Uterus (tissue), 4 donors: ENCODE results near the gene TNFAIP8L1. TPM values are rescaled to one million over a fixed set of nuclear protein-coding genes. Genes with fewer than 3 reads are reported as not detected.
"Not testable (repeated sequence)": the region's sequence is repeated elsewhere in the genome, so short reads cannot be mapped to it uniquely, and the experiment has no call there.

Source experiments
- DNase-seq, 2 donors: peaks; one replicate each; pipeline ENCODE4 v3.0.0-alpha.2; 2019 to 2020
- H3K27ac ChIP-seq, 2 donors: fragments of 200-600 bp; sonication (generic); 1 replicate in 1 of 2; 2 replicates in 1 of 2; pipeline ENCODE4 v1.5.1; 2016 to 2018
- H3K27me3 ChIP-seq, 2 donors: fragments of 200-600 bp; sonication (generic); one replicate each; pipeline ENCODE4 v1.5.1; 2018 to 2019; ENCODE audit warnings: control low read depth in 1 of 2
- H3K36me3 ChIP-seq, 2 donors: fragments of 200-600 bp; sonication (generic); one replicate each; pipeline ENCODE4 v1.5.1; 2019; ENCODE audit warnings: control low read depth in 1 of 2
- H3K4me1 ChIP-seq, 2 donors: fragments of 200-600 bp; sonication (generic); one replicate each; pipeline ENCODE4 v1.5.1; 2018 to 2019; ENCODE audit warnings: control low read depth in 1 of 2
- H3K4me3 ChIP-seq, 2 donors: fragments of 200-600 bp; sonication (generic); 1 replicate in 1 of 2; 2 replicates in 1 of 2; pipeline ENCODE4 v1.5.1; 2018 to 2019; ENCODE audit warnings: mild to moderate bottlenecking in 1 of 2
- H3K9me3 ChIP-seq, 2 donors: fragments of 200-600 bp; sonication (generic); one replicate each; pipeline ENCODE4 v1.5.1; 2019; ENCODE audit warnings: control low read depth in 1 of 2
- CTCF ChIP-seq, 4 experiments: fragments of 200-600 bp in 2 of 4; fragments of 450-650 bp in 2 of 4; sonication (generic) in 2 of 4; IDR thresholded peaks; one replicate each; pipeline ENCODE4 v1.5.1; 2016 to 2019; ENCODE audit warnings: antibody characterized with exemption in 4 of 4, mild to moderate bottlenecking in 2 of 4, moderate library complexity in 1 of 4
- POLR2A ChIP-seq, 2 donors: fragments of 450-650 bp; IDR thresholded peaks; one replicate each; pipeline ENCODE4 v1.6.1; 2016; ENCODE audit warnings: antibody characterized with exemption in 2 of 2, mild to moderate bottlenecking in 1 of 2, moderate library complexity in 1 of 2
- intact Hi-C: fragments of 100-400 bp; cut with DNase I; formaldehyde crosslinking; loops from one replicate; pipeline ENCODE4 v1.15.1; 2023; ENCODE audit warnings: low total_unique reads
- total RNA-seq, 4 donors: library from RNA; depleted of rRNA in 3 of 4; stranded (reverse); fragments of >200 nt in 3 of 4; gene quantifications; one replicate each; pipeline versions ENCODE4 v1.1.0 to v1.2.4, GENCODE V29; 2014 to 2023
- donor health status: DM: yes; HTN: yes; CAD: no.

TNFAIP8L1 gene
- total RNA-seq, 4 donors from 2014 or later, result 0.77 to 20.6 (median 9.1) TPM

GRCh38 chr19:4593409-4593851 lies 45.9 kb upstream of the TNFAIP8L1 start:
- Histone ChIP-seq H3K27ac (no peak overlapping the region), H3K4me1 (no peaks in the 10 kb centered on the region), H3K9me3 (no peaks in the 10 kb centered on the region), H3K27me3 (peaks cover 3 to 14% of the 10 kb centered on the region in 2 donors), H3K4me3 (no peak overlapping the region), H3K36me3 (no peaks in the 10 kb centered on the region)
- TF ChIP-seq POLR2A (IDR thresholded peaks at IDR 0.05), result no peak
- TF ChIP-seq CTCF (IDR thresholded peaks at IDR 0.05), result no peak
- intact Hi-C loops, result no loop called here
- DNase-seq, result no peak

- no peaks in the 10 kb centered on the region for H3K4me1 ChIP-seq
- peaks cover 6 to 22% of the 10 kb centered on the region in 2 donors for H3K27me3 ChIP-seq
- TF ChIP-seq CTCF (IDR thresholded peaks at IDR 0.05), result no peak
- TF ChIP-seq POLR2A (IDR thresholded peaks at IDR 0.05), result no peak
- no peak for DNase-seq
- no peaks in the 10 kb centered on the region for H3K36me3 ChIP-seq
- no peak overlapping the region for H3K27ac ChIP-seq
- H3K9me3 ChIP-seq, result no peaks in the 10 kb centered on the region
- intact Hi-C loops, result no loop called here
- H3K4me3 ChIP-seq, result no peak overlapping the region
Observed at GRCh38 chr19:4594201-4594600, 45.1 kb upstream of the TNFAIP8L1 start.

GRCh38 chr19:4595158-4595557 lies 44.2 kb upstream of the TNFAIP8L1 start:
- peaks cover 6 to 25% of the 10 kb centered on the region in 2 donors for H3K27me3 ChIP-seq

GRCh38 chr19:4596033-4596904 lies 43.0 kb upstream of the TNFAIP8L1 start:
- H3K36me3 ChIP-seq, result no peaks in the 10 kb centered on the region
- H3K4me3 ChIP-seq, result no peak overlapping the region
- no peak for DNase-seq
- no peaks in the 10 kb centered on the region for H3K4me1 ChIP-seq
- no peak overlapping the region for H3K27ac ChIP-seq
- intact Hi-C loops, result no loop called here
- H3K9me3 ChIP-seq, result no peaks in the 10 kb centered on the region
- no peak for TF ChIP-seq CTCF (IDR thresholded peaks at IDR 0.05)
- no peak for TF ChIP-seq POLR2A (IDR thresholded peaks at IDR 0.05)
- peaks cover 6 to 25% of the 10 kb centered on the region in 2 donors for H3K27me3 ChIP-seq

More at GRCh38 chr19:4595158-4595557, 44.2 kb upstream of the TNFAIP8L1 start:
- H3K9me3 ChIP-seq, H3K4me3 ChIP-seq, H3K4me1 ChIP-seq, DNase-seq, H3K36me3 ChIP-seq, H3K27ac ChIP-seq, intact Hi-C loops: not testable (repeated sequence)

GRCh38 chr19:4597278-4597974 lies 41.9 kb upstream of the TNFAIP8L1 start:
- TF ChIP-seq CTCF (IDR thresholded peaks at IDR 0.05) (no peak), POLR2A (IDR thresholded peaks at IDR 0.05) (no peak)
- Histone ChIP-seq H3K27ac (no peak overlapping the region), H3K4me3 (no peak overlapping the region), H3K36me3 (no peaks in the 10 kb centered on the region), H3K4me1 (no peaks in the 10 kb centered on the region), H3K27me3 (peaks cover 6 to 25% of the 10 kb centered on the region in 2 donors), H3K9me3 (no peaks in the 10 kb centered on the region)
- intact Hi-C loops, result no loop called here
- DNase-seq, result no peak
